K562 (cell line): ENCODE measurements around the gene KRT72. TPM values are rescaled to one million over a fixed set of nuclear protein-coding genes. Genes with fewer than 3 reads are reported as not detected.

Experiments
- ATAC-seq: fragments of 200-7000 bp; cut with Tn5 transposase; 3 replicates; pipeline ENCODE4 v1.9.1; 2020; ENCODE audit warnings: moderate library complexity
- BruUV-seq: library from RNA; stranded (reverse); fragments of 400-500 nt; replicated peaks from 2 replicates; lab custom pipeline; 2021; lab: Mats Ljungman, UMichigan
- CTCF ChIA-PET: fragments of 300-600 bp; formaldehyde crosslinking; extraction: SDS; loops from one replicate; lab custom pipeline; 2021; ENCODE audit warnings: low intra/inter-chr PET ratio; lab: Yijun Ruan, JAX
- POLR2A ChIA-PET: fragments of 300-600, 350-650 bp; sonication (Branson Sonifier 250); formaldehyde crosslinking; extraction: SDS; loops from one replicate; lab custom pipeline; 2021; ENCODE audit warnings: antibody characterized with exemption, inconsistent platforms; lab: Yijun Ruan, JAX
- DNase-seq, 4 experiments: peaks; one replicate each; pipeline versions ENCODE4 v3.0.0 to v3.0.0-alpha.2; 2011 to 2018; ENCODE audit warnings: low spot score in 3 of 4, mixed read lengths in 3 of 4; ENCODE audit errors: extremely low read depth in 1 of 4
- FAIRE-seq: peaks from 2 replicates; lab custom pipeline; 2011; peaks lifted over from hg19 to GRCh38; lab: Jason Lieb, UNC
- H2AFZ ChIP-seq: 2 replicates; pipeline ENCODE4 v1.6.0; 2011; ENCODE audit warnings: low read depth, low read length, control low read depth, inconsistent platforms
- H3K27ac ChIP-seq: fragments of 200-600 bp; 3 replicates; pipeline ENCODE4 v1.8.0; 2011; ENCODE audit warnings: low read depth, mild to moderate bottlenecking, control low read depth, inconsistent platforms, low read length, moderate library complexity, mixed read lengths; ENCODE audit errors: extremely low read depth
- H3K27me3 ChIP-seq, 2 experiments: fragments of 300-600 bp in 1 of 2; 2 replicates in 1 of 2; 3 replicates in 1 of 2; pipeline versions ENCODE4 v1.6.0 to v1.8.0; 2011; ENCODE audit warnings: inconsistent platforms in 2 of 2, low read length in 2 of 2, mild to moderate bottlenecking in 1 of 2, mixed read lengths in 1 of 2, moderate library complexity in 1 of 2; ENCODE audit not compliant: control insufficient read depth in 2 of 2, insufficient read depth in 2 of 2
- H3K36me3 ChIP-seq: fragments of 300-600 bp; 3 replicates; pipeline ENCODE4 v1.8.0; 2011; ENCODE audit warnings: mild to moderate bottlenecking, low read length, inconsistent platforms; ENCODE audit not compliant: control insufficient read depth, insufficient read depth
- H3K4me1 ChIP-seq, 2 experiments: fragments of 200-600 bp in 1 of 2; replicated peaks in 1 of 2; 2 replicates in 1 of 2; 3 replicates in 1 of 2; pipeline versions ENCODE4 v1.5.1 to v1.8.0; 2011; ENCODE audit warnings: inconsistent platforms in 2 of 2, low read length in 2 of 2, mild to moderate bottlenecking in 1 of 2, mixed read lengths in 1 of 2, moderate library complexity in 1 of 2; ENCODE audit not compliant: control insufficient read depth in 2 of 2, insufficient read depth in 2 of 2
- H3K4me2 ChIP-seq: 2 replicates; pipeline ENCODE4 v1.6.1; 2011; ENCODE audit warnings: low read length, control low read depth, inconsistent platforms, mixed read lengths; ENCODE audit not compliant: insufficient read depth
- H3K4me3 ChIP-seq: fragments of 200-600 bp; sonication (generic), shearing (Covaris generic); 2 replicates; pipeline ENCODE4 v1.5.1; 2016; ENCODE audit warnings: control low read depth, inconsistent platforms
- H3K79me2 ChIP-seq: fragments of 200-600 bp; 3 replicates; pipeline ENCODE4 v1.8.0; 2011; ENCODE audit warnings: low read length, inconsistent platforms; ENCODE audit not compliant: control insufficient read depth, insufficient read depth
- H3K9ac ChIP-seq, 2 experiments: 2 replicates each; pipeline versions ENCODE4 v1.6.0 to v1.6.1; 2011; ENCODE audit warnings: low read depth in 2 of 2, low read length in 2 of 2, control low read depth in 1 of 2, inconsistent platforms in 1 of 2, mild to moderate bottlenecking in 1 of 2, mixed read lengths in 1 of 2; ENCODE audit not compliant: insufficient read depth in 1 of 2
- H3K9me1 ChIP-seq: one replicate; pipeline ENCODE4 v1.6.0; 2011; ENCODE audit warnings: inconsistent platforms, mild to moderate bottlenecking, low read length, moderate library complexity; ENCODE audit not compliant: control insufficient read depth, insufficient read depth
- H3K9me3 ChIP-seq: replicated peaks from 2 replicates; pipeline ENCODE4 v1.5.1; 2011; ENCODE audit warnings: low read depth, low read length, inconsistent platforms; ENCODE audit not compliant: control insufficient read depth, insufficient read depth
- H4K20me1 ChIP-seq: replicated peaks from 2 replicates; pipeline ENCODE4 v1.6.1; 2011; ENCODE audit warnings: low read length, inconsistent platforms, mixed read lengths; ENCODE audit not compliant: control insufficient read depth, insufficient read depth
- ATF3 ChIP-seq, 2 experiments: fragments of 450-650 bp in 1 of 2; sonication (generic) in 1 of 2; formaldehyde crosslinking in 1 of 2; IDR thresholded peaks in 1 of 2; conservative IDR thresholded peaks in 1 of 2; 2 replicates each; pipeline versions ENCODE4 v1.6.1 to v1.8.1; 2016 to 2023; ENCODE audit warnings: mild to moderate bottlenecking in 2 of 2, moderate library complexity in 2 of 2, inconsistent platforms in 1 of 2, missing genetic modification reagents in 1 of 2
- BHLHE40 ChIP-seq: IDR thresholded peaks from 2 replicates; pipeline ENCODE4 v1.6.1; 2011; ENCODE audit warnings: low read length, improper control_type of control experiment
- CHCHD3 ChIP-seq: fragments of 250-450 bp; sonication (Bioruptor Pico); IDR thresholded peaks from 2 replicates; pipeline ENCODE4 v2.1.2; 2022; ENCODE audit warnings: mild to moderate bottlenecking
- CHD1 ChIP-seq: fragments of 200-600 bp; sonication (generic); IDR thresholded peaks from one replicate; pipeline ENCODE4 v1.6.1; 2012; ENCODE audit warnings: mild to moderate bottlenecking, moderate library complexity, low read length, inconsistent platforms
- CLOCK ChIP-seq: fragments of 250-450 bp; sonication (Bioruptor Pico); IDR thresholded peaks from 2 replicates; pipeline ENCODE4 v1.4.0; 2020; ENCODE audit warnings: mild to moderate bottlenecking, moderate library complexity, borderline replicate concordance
- DACH1 ChIP-seq: fragments of 450-650 bp; IDR thresholded peaks from 2 replicates; pipeline ENCODE4 v1.6.1; 2018; ENCODE audit not compliant: partially characterized antibody
- ELK3 ChIP-seq: fragments of 450-650 bp; formaldehyde crosslinking; IDR thresholded peaks from 2 replicates; pipeline ENCODE4 v1.4.0; 2020; ENCODE audit warnings: mild to moderate bottlenecking
- IFI16 ChIP-seq: fragments of 250-450 bp; sonication (Bioruptor Pico); IDR thresholded peaks from 2 replicates; pipeline ENCODE4 v2.1.2; 2022; ENCODE audit warnings: mild to moderate bottlenecking, inconsistent platforms
- L3MBTL2 ChIP-seq: fragments of 450-650 bp; IDR thresholded peaks from 2 replicates; pipeline ENCODE4 v1.6.1; 2016; ENCODE audit warnings: mild to moderate bottlenecking, moderate library complexity
- NCOA6 ChIP-seq: fragments of 450-650 bp; IDR thresholded peaks from 2 replicates; pipeline ENCODE4 v1.6.1; 2017; ENCODE audit warnings: mild to moderate bottlenecking
- RREB1 ChIP-seq: fragments of 250-450 bp; sonication (Bioruptor Pico); IDR thresholded peaks from 2 replicates; pipeline ENCODE4 v1.4.0; 2020
- U2AF2 ChIP-seq: fragments of 200-400 bp; formaldehyde crosslinking; optimal IDR thresholded peaks from 2 replicates; pipeline ENCODE3; 2017; ENCODE audit warnings: low read depth, mild to moderate bottlenecking, low read length
- ZFX ChIP-seq: sonication (generic); formaldehyde crosslinking; IDR thresholded peaks from 2 replicates; pipeline ENCODE4 v1.8.0; 2022; ENCODE audit warnings: mild to moderate bottlenecking, missing genetic modification reagents, moderate library complexity
- WGBS: fragments of 100-300 bp; shearing (Covaris generic); methylation state at CpG from one replicate; pipeline ENCODE4 v1.1.6; 2016; ENCODE audit warnings: low coverage, mixed read lengths; ENCODE audit not compliant: insufficient coverage; ENCODE audit errors: missing lambda C conversion rate; 5-methylcytosine and 5-hydroxymethylcytosine counted together
- in situ Hi-C: fragments of 300-500 bp; cut with MboI; formaldehyde crosslinking; loops from 4 replicates; pipeline ENCODE4 v1.15.0; 2018; ENCODE audit warnings: inconsistent platforms, mixed read lengths
- intact Hi-C: fragments of 100-400 bp; cut with micrococcal nuclease; formaldehyde crosslinking; loops from 2 replicates; pipeline ENCODE4 v1.14.2; 2022
- polyA plus RNA-seq, 8 experiments: library from polyadenylated mRNA; depleted of rRNA in 4 of 8; stranded (reverse) in 5 of 8; unstranded in 3 of 8; fragments of >200 nt; fragmentation: Nextera tagmentation in 2 of 8; fragmentation: Illumina TruSeq in 1 of 8; extraction: Ambion mirVana in 2 of 8; extraction: Trizol in 1 of 8; gene quantifications; 2 replicates each; pipeline versions ENCODE4 v1.2.1 to v1.2.3, GENCODE V29; 2011 to 2014; ENCODE audit warnings: inconsistent platforms in 1 of 8, missing spikeins in 1 of 8
- total RNA-seq, 7 experiments: library from RNA; depleted of rRNA in 6 of 7; stranded (reverse); fragments of >200 nt in 6 of 7; fragmentation: Illumina TruSeq in 2 of 7; extraction: Trizol in 2 of 7; gene quantifications; 2 replicates each; pipeline versions ENCODE4 v1.2.1 to v1.2.3, GENCODE V29; 2011 to 2021; ENCODE audit warnings: low replicate concordance in 1 of 7

The KRT72 gene
- total and polyA plus RNA-seq, 9 of the 15 experiments (the other 6 are each of a cell fraction or from before 2014, with no cell fraction given) = not detected

GRCh38 chr12:52644078-52644415 is 42.8 kb upstream of the KRT72 start:
- in situ Hi-C loops = no loop called here
- TF ChIP-seq CHCHD3 (CRISPR knock-in tag) (no peak), CHD1 (no peak), RREB1 (CRISPR knock-in tag) (no peak), L3MBTL2 (no peak), IFI16 (CRISPR knock-in tag) (no peak), U2AF2 (no peak), BHLHE40 (no peak), DACH1 (no peak), NCOA6 (no peak), ELK3 (CRISPR knock-in tag) (no peak), CLOCK (no peak), ZFX (no peak), ATF3 (IDR thresholded peaks at IDR 0.05) (no peak), ATF3 (CRISPR knock-in tag; conservative IDR thresholded peaks at IDR 0.05) (no peak)

More at GRCh38 chr12:52644078-52644415, 42.8 kb upstream of the KRT72 start:
- 81% methylated on average over 4 of the region's 6 CpGs for WGBS
- Histone ChIP-seq H3K27ac (no peak overlapping the region), H3K9me1 (no peaks in the 10 kb centered on the region), H3K9ac (no peak overlapping the region), H3K9me3 (no peaks in the 10 kb centered on the region), H3K79me2 (no peaks in the 10 kb centered on the region), H3K36me3 (no peaks in the 10 kb centered on the region), H3K4me3 (no peak overlapping the region), H3K27me3 (no peaks in the 10 kb centered on the region), H2AFZ (no peak overlapping the region), H3K4me2 (no peak overlapping the region), H3K4me1 (peaks cover 21 to 33% of the 10 kb centered on the region in 2 experiments), H4K20me1 (no peaks in the 10 kb centered on the region)
- DNase-seq (no peak), FAIRE-seq (no peak), ATAC-seq (no peak)
- intact Hi-C loops = no loop called here
- ChIA-PET POLR2A (interaction anchor here (0.9 to 1.0 kb wide), 2 partner anchors 10 to 189 kb away, joined by 3 to 4 read pairs; no protein-coding TSS in a partner anchor), CTCF (no interaction called here)
- BruUV-seq = no TSS peak
